Mesodermal cell (in vitro differentiated cells): Measurements from ENCODE around the gene MREG.
"Not testable (repeated sequence)": the region's sequence is repeated elsewhere in the genome, so short reads cannot be mapped to it uniquely, and the experiment has no call there.

Source experiments
- H3K27ac ChIP-seq: 2 replicates; pipeline ENCODE4 v1.7.0; 2013; ENCODE audit warnings: mild to moderate bottlenecking, low read depth, low read length, moderate library complexity; ENCODE audit not compliant: severe bottlenecking
- H3K36me3 ChIP-seq: 2 replicates; pipeline ENCODE4 v1.7.1; 2013; ENCODE audit warnings: mild to moderate bottlenecking, low read length, moderate library complexity; ENCODE audit not compliant: control insufficient read depth, insufficient read depth
- H3K4me1 ChIP-seq: one replicate; pipeline ENCODE4 v1.7.1; 2013; ENCODE audit warnings: mild to moderate bottlenecking, low read length; ENCODE audit not compliant: insufficient read depth, control insufficient read depth, poor library complexity, severe bottlenecking
- H3K4me3 ChIP-seq: 2 replicates; pipeline ENCODE4 v1.7.0; 2013; ENCODE audit warnings: low read length, control low read depth, mild to moderate bottlenecking; ENCODE audit not compliant: insufficient read depth, poor library complexity, severe bottlenecking; ENCODE audit errors: extremely low read depth
- H3K9me3 ChIP-seq: 2 replicates; pipeline ENCODE4 v1.7.1; 2013; ENCODE audit warnings: mild to moderate bottlenecking, low read length, moderate library complexity; ENCODE audit not compliant: control insufficient read depth
- WGBS, 2 experiments: methylation state at CpG; one replicate each; pipeline ENCODE4 v1.1.5; 2013; ENCODE audit warnings: missing lambda C conversion rate in 2 of 2; ENCODE audit not compliant: insufficient coverage in 2 of 2; 5-methylcytosine and 5-hydroxymethylcytosine counted together

Gene MREG

GRCh38 chr2:216006164-216006663, 7.1 kb downstream of the MREG start:
- 24 to 42% methylated on average over 7 to 8 of the region's 10 CpGs for WGBS, 2 experiments
- Histone ChIP-seq H3K4me3 (no peak overlapping the region), H3K36me3 (no peaks in the 10 kb centered on the region), H3K27ac (peak overlapping the region; percentile 50), H3K4me1 (peaks cover 23% of the 10 kb centered on the region), H3K9me3 (no peaks in the 10 kb centered on the region)

DNA sequence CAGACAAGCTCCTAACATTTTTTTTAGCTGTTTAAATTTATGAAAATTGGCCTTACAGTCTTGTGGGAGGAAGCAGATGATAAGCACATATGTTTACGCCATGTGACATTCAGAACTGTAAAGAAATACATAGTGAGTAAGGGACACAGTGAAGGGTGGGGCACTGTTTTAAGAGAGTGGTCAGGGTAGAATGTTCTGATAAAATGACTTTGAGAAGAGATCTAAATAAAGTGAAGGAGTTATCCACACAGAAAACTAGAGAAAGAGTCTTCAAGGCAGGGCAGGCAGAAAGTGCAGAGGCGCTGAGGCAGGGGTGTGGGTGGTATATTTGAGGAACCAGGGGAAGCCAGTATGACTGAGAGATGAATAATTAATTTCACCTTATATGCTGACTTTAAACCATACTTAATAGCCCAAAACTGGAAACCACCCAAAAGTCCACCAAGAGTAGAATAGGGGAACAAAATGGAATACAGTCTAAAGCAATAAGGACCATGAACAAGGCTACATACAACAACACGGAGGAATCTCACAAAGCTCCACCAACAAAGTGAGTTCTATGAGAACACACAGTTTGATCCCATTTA, 8.6 kb downstream of the MREG start:
- 90 to 100% methylated on average over 2 of the region's 3 CpGs for WGBS, 2 experiments
- Histone ChIP-seq H3K9me3 (no peaks in the 10 kb centered on the region), H3K4me3 (no peak overlapping the region), H3K36me3 (no peaks in the 10 kb centered on the region), H3K27ac (no peak overlapping the region), H3K4me1 (peaks cover 23% of the 10 kb centered on the region)

DNA sequence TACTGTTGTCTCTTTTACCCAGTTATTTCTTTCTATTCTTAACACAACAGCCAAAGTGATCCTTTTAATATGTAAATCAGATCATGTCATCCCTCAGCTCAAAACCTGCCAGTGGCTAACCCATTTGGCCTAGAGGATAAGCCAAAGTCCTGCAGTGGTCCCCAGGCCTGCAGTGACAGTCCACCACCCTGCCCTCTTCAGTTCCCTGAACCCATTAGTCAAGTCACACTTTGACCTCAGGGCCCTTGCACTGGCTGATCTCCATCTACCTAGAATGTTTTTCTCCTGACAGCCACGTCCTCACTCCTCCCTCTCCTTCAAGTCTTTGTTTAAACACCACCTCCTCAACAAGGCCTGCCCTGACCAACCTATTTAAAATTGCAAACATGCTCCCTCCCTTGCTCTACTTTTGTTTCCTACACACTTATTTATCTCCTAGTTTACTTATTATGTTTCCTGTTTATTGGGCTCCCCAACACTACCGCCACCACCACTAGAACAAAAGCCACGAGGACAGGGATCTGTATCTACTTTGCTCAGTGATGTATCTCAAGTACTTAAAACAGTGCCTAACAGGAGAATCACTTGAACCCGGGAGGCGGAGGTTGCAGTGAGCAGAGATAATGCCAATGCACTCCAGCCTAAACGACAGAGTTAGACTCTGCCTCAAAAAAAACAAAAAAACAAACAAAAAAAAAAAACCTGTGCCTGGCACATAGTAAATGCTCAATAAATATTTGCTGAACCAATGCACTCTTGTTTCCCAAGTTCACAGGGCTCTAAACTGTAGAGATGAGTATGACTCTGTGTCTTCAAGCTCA, 9.3 kb downstream of the MREG start:
- Histone ChIP-seq H3K36me3 (no peaks in the 10 kb centered on the region), H3K9me3 (no peaks in the 10 kb centered on the region), H3K4me3 (no peak overlapping the region), H3K4me1 (peaks cover 23% of the 10 kb centered on the region), H3K27ac (no peak overlapping the region)
- 89 to 100% methylated on average over 3 to 4 of the region's 6 CpGs for WGBS, 2 experiments

GRCh38 chr2:216002693-216003092, 10.7 kb downstream of the MREG start:
- H3K4me3 ChIP-seq: no peak overlapping the region
- H3K4me1 ChIP-seq: peaks cover 23% of the 10 kb centered on the region
- 84 to 94% methylated on average over 1 of the region's 2 CpGs for WGBS, 2 experiments
- no peak overlapping the region for H3K27ac ChIP-seq
- H3K36me3 ChIP-seq: no peaks in the 10 kb centered on the region
- no peaks in the 10 kb centered on the region for H3K9me3 ChIP-seq

DNA sequence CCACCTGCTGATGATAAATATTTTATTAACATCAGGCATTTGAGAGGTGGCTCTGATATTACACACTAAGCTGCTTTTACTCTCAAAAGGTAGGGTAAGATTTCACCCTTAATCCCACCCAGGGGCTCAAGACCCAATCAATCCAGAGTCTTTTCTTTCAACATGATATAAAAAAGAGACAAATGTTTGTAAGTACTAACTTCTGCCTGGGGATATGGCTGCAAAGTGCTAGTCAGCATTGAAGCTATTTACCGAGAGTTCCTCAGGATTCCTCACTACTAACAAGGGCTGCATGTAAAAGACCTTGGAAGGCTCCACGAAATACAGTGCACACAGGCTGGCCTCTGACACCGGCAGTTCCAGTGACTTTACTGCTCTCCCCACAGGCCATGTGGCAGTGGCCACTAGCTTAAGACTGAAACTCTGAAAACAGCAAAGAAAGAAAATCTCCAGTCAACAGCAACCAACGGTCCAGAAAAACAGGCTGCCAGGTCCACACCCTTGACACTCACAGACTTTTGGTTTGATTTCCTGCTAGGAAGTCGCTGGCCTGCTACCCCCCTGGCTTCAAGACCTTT, 11.2 kb downstream of the MREG start:
- H3K27ac ChIP-seq: no peak overlapping the region
- 69 to 80% methylated on average over 5 of the region's 5 CpGs for WGBS, 2 experiments
- H3K4me3 ChIP-seq: no peak overlapping the region

GRCh38 chr2:216001216-216002100, 11.9 kb downstream of the MREG start:
- WGBS, 2 experiments: 69 to 71% methylated on average over 1 to 7 of the region's 9 CpGs
- Histone ChIP-seq H3K4me3 (no peak overlapping the region), H3K27ac (no peak overlapping the region), H3K36me3 (no peaks in the 10 kb centered on the region), H3K4me1 (peaks cover 18% of the 10 kb centered on the region), H3K9me3 (no peaks in the 10 kb centered on the region)

More for the DNA sequence above, 11.2 kb downstream of the MREG start:
- no peaks in the 10 kb centered on the region for H3K36me3 ChIP-seq
- H3K4me1 ChIP-seq: peaks cover 23% of the 10 kb centered on the region
- H3K9me3 ChIP-seq: no peaks in the 10 kb centered on the region

GRCh38 chr2:215998636-215999035, 14.7 kb downstream of the MREG start:
- Histone ChIP-seq H3K4me3 (no peak overlapping the region), H3K27ac (no peak overlapping the region), H3K9me3 (no peaks in the 10 kb centered on the region), H3K36me3 (no peaks in the 10 kb centered on the region), H3K4me1 (peaks cover 10% of the 10 kb centered on the region)
- WGBS, 2 experiments: 100% methylated on average over 1 to 2 of the region's 2 CpGs

GRCh38 chr2:215997219-215997618, 16.1 kb downstream of the MREG start:
- WGBS, 2 experiments: no CpG with 5 or more reads among the region's 1 CpG
- peaks cover 8% of the 10 kb centered on the region for H3K4me1 ChIP-seq
- H3K9me3 ChIP-seq: no peaks in the 10 kb centered on the region
- no peak overlapping the region for H3K4me3 ChIP-seq
- H3K27ac ChIP-seq: no peak overlapping the region
- no peaks in the 10 kb centered on the region for H3K36me3 ChIP-seq

DNA sequence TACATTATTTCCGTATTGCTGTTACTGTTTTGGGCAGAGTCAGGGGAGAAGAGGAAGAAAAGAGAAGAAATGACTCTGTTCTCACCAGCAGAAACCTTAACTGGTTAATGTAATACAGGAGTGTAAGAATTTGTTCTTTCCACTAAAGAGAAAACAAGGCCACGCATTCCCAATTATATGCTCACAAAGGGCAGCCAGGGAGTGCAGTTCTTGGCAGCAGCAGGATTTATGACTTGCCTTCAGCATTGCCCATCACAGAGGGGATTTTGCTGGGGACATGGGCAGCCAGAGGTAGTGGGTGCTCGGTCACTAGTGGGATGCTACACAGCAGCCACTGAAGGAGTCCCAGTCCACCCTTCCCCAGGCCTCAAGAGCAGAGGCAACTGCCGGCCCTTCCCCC, 18.4 kb downstream of the MREG start:
- H3K4me1 ChIP-seq: no peaks in the 10 kb centered on the region
- H3K27ac ChIP-seq: peak overlapping the region; percentile 49
- H3K9me3 ChIP-seq: peaks cover 4% of the 10 kb centered on the region
- no peaks in the 10 kb centered on the region for H3K36me3 ChIP-seq
- 100% methylated on average over 1 of the region's 4 CpGs; no CpG with 5 or more reads in 1 of the 2 experiments for WGBS, 2 experiments
- H3K4me3 ChIP-seq: no peak overlapping the region

- H3K9me3 ChIP-seq, H3K4me1 ChIP-seq, H3K4me3 ChIP-seq, H3K27ac ChIP-seq, H3K36me3 ChIP-seq: not testable (repeated sequence)
- WGBS, 2 experiments: 81 to 91% methylated on average over 4 to 5 of the region's 5 CpGs
Measured at GRCh38 chr2:215988556-215989207, 24.7 kb downstream of the MREG start.
